Stimulated activated CD4-positive, alpha-beta T cell treated with anti-CD3 and anti-CD28 coated beads, TNF-alpha, amount 100 ng/mL, for 48 hours (primary cell): ENCODE results near the gene IL36B.
A peak's percentile ranks its signal among the peaks of the same experiment; 100 is the strongest.

Source experiments
- DNase-seq, 3 donors: peaks; one replicate each; pipeline ENCODE4 v3.0.0-alpha.2; 2020; ENCODE audit warnings: low read depth in 3 of 3

The IL36B gene

GRCh38 chr2:113011108-113011507, 41.6 kb downstream of the IL36B start:
- DNase-seq = no peak

GRCh38 chr2:113010088-113010487, 42.6 kb downstream of the IL36B start:
- no peak for DNase-seq

GRCh38 chr2:113009622-113010021, 43.0 kb downstream of the IL36B start:
- no peak for DNase-seq

GRCh38 chr2:113007250-113007649, 45.4 kb downstream of the IL36B start:
- DNase-seq = no peak

- DNase-seq = no peak
Measured at GRCh38 chr2:113005030-113005509, 47.6 kb downstream of the IL36B start, which contains the start of gene IL36A. Gene IL36A (plus strand): TSS chr2:113005459. CDS start chr2:113005872, 413 bp downstream.

- DNase-seq = no peak
Measured at GRCh38 chr2:113002677-113003076, 50.0 kb downstream of the IL36B start.

GRCh38 chr2:113000436-113000835, 52.2 kb downstream of the IL36B start:
- DNase-seq = no peak

GRCh38 chr2:112997151-112997550, 55.5 kb downstream of the IL36B start:
- no peak for DNase-seq

- DNase-seq = peak; percentile 11 to 46 (median 42)
Measured at GRCh38 chr2:112996635-112997034, 56.0 kb downstream of the IL36B start.

GRCh38 chr2:112995346-112995920, 57.2 kb downstream of the IL36B start:
- no peak for DNase-seq

- no peak for DNase-seq
Measured at GRCh38 chr2:112994648-112995047, 58.0 kb downstream of the IL36B start.

GRCh38 chr2:112993831-112994230, 58.8 kb downstream of the IL36B start:
- no peak for DNase-seq

- DNase-seq = no peak
Measured at GRCh38 chr2:112989611-112990010, 63.1 kb downstream of the IL36B start.

- DNase-seq = no peak
Measured at GRCh38 chr2:112985090-112985489, 67.6 kb downstream of the IL36B start.

GRCh38 chr2:112980537-112980936, 72.1 kb downstream of the IL36B start:
- DNase-seq = no peak

GRCh38 chr2:112979731-112980130, 72.9 kb downstream of the IL36B start:
- no peak for DNase-seq

GRCh38 chr2:112977559-112978056, 75.1 kb downstream of the IL36B start, which contains the start of gene IL36G:
Gene IL36G (plus strand): TSS chr2:112978006. CDS start chr2:112978639, 633 bp downstream.
- DNase-seq = no peak
